Measurements from ENCODE around the gene PRKD3. TPM values are rescaled to one million over a fixed set of nuclear protein-coding genes. Genes with fewer than 3 reads are reported as not detected.

The PRKD3 gene
- total RNA-seq, 4 donors from 2014 or later, result 9.5 to 80.0 (median 20.3) TPM

DNA sequence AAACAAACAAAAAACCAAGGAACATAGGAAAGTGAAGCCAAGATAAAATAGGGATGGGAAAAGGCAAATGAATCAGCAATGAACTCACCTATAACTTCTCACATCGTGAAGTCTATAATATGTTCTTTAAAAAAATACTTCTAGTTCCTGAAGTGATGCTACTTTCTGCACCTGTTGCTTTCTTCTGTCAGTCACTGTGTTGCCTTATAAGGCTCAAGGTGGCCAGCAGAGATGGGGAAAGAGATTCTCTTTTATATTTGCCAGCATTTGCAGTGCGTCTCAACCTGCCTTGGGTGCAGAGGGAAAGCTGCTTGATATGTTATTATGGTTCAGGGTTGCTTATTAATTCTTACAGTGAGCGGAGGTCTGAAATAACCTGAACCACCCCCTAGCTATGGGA is 33.8 kb upstream of the PRKD3 start:
- no peaks in the 10 kb centered on the region for H3K4me1 ChIP-seq

GRCh38 chr2:37357530-37357929 is 32.9 kb upstream of the PRKD3 start:
- H3K9me3 ChIP-seq, result no peaks in the 10 kb centered on the region
- no peaks in the 10 kb centered on the region for H3K27me3 ChIP-seq
- no peak for DNase-seq
- H3K27ac ChIP-seq, result no peak overlapping the region
- H3K4me1 ChIP-seq, result no peaks in the 10 kb centered on the region
- H3K36me3 ChIP-seq, result no peaks in the 10 kb centered on the region
- TF ChIP-seq, protein P1, sequence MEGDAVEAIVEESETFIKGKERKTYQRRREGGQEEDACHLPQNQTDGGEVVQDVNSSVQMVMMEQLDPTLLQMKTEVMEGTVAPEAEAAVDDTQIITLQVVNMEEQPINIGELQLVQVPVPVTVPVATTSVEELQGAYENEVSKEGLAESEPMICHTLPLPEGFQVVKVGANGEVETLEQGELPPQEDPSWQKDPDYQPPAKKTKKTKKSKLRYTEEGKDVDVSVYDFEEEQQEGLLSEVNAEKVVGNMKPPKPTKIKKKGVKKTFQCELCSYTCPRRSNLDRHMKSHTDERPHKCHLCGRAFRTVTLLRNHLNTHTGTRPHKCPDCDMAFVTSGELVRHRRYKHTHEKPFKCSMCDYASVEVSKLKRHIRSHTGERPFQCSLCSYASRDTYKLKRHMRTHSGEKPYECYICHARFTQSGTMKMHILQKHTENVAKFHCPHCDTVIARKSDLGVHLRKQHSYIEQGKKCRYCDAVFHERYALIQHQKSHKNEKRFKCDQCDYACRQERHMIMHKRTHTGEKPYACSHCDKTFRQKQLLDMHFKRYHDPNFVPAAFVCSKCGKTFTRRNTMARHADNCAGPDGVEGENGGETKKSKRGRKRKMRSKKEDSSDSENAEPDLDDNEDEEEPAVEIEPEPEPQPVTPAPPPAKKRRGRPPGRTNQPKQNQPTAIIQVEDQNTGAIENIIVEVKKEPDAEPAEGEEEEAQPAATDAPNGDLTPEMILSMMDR (IDR thresholded peaks at IDR 0.05), result no peak
- no peak for TF ChIP-seq POLR2A (IDR thresholded peaks at IDR 0.05)
- H3K4me3 ChIP-seq, result no peak overlapping the region

More for the DNA sequence above, 33.8 kb upstream of the PRKD3 start:
- Histone ChIP-seq H3K4me3 (no peak overlapping the region), H3K27me3 (no peaks in the 10 kb centered on the region), H3K36me3 (no peaks in the 10 kb centered on the region), H3K9me3 (no peaks in the 10 kb centered on the region), H3K27ac (no peak overlapping the region)
- no peak for DNase-seq
- TF ChIP-seq, protein P1 (IDR thresholded peaks at IDR 0.05), result no peak
- no peak for TF ChIP-seq POLR2A (IDR thresholded peaks at IDR 0.05)

GRCh38 chr2:37357069-37357468 is 32.4 kb upstream of the PRKD3 start:
- no peaks in the 10 kb centered on the region for H3K9me3 ChIP-seq
- H3K4me1 ChIP-seq, result no peaks in the 10 kb centered on the region
- H3K4me3 ChIP-seq, result no peak overlapping the region
- H3K27ac ChIP-seq, result no peak overlapping the region
- no peaks in the 10 kb centered on the region for H3K27me3 ChIP-seq
- DNase-seq, result no peak
- H3K36me3 ChIP-seq, result no peaks in the 10 kb centered on the region
- TF ChIP-seq POLR2A (IDR thresholded peaks at IDR 0.05), result no peak
- TF ChIP-seq, protein P1 (IDR thresholded peaks at IDR 0.05), result no peak

DNA sequence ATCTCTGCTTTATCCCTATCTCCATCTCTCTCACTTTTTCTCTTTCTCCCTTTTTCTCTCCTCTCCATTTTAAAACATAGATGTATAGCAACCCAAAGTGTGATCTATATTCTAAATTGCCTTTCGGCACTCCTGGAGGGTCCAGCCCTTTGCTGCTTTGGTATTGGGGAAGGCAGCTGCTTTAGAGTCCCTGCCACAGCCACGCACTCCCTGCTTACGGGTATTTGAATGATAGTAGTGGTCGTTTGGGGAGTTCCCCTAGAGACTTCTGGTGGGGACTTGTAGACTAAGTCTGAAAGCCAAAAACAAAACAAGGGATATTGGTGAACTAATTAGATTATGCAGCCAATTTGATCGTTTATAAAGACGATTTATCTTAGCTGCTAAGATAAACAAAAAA is 31.7 kb upstream of the PRKD3 start:
- no peaks in the 10 kb centered on the region for H3K4me1 ChIP-seq
- no peaks in the 10 kb centered on the region for H3K36me3 ChIP-seq
- no peaks in the 10 kb centered on the region for H3K9me3 ChIP-seq
- no peak overlapping the region for H3K4me3 ChIP-seq
- TF ChIP-seq, protein P1 (IDR thresholded peaks at IDR 0.05), result no peak
- TF ChIP-seq POLR2A (IDR thresholded peaks at IDR 0.05), result no peak
- no peaks in the 10 kb centered on the region for H3K27me3 ChIP-seq
- H3K27ac ChIP-seq, result no peak overlapping the region
- no peak for DNase-seq

- Histone ChIP-seq H3K4me3 (no peak overlapping the region), H3K9me3 (no peaks in the 10 kb centered on the region), H3K27me3 (no peaks in the 10 kb centered on the region), H3K4me1 (no peaks in the 10 kb centered on the region), H3K27ac (no peak overlapping the region), H3K36me3 (no peaks in the 10 kb centered on the region)
- TF ChIP-seq, protein P1 (IDR thresholded peaks at IDR 0.05), result no peak
- TF ChIP-seq POLR2A (IDR thresholded peaks at IDR 0.05), result no peak
- no peak for DNase-seq
Measured at GRCh38 chr2:37355735-37356134, 31.1 kb upstream of the PRKD3 start.

GRCh38 chr2:37354531-37354930 is 29.9 kb upstream of the PRKD3 start:
- Histone ChIP-seq H3K9me3 (no peaks in the 10 kb centered on the region), H3K36me3 (no peaks in the 10 kb centered on the region), H3K27ac (no peak overlapping the region), H3K4me1 (peaks cover 0 to 4% (median 0%) of the 10 kb centered on the region in 4 donors), H3K4me3 (no peak overlapping the region), H3K27me3 (no peaks in the 10 kb centered on the region)
- no peak for DNase-seq
- TF ChIP-seq, protein P1 (IDR thresholded peaks at IDR 0.05), result no peak
- no peak for TF ChIP-seq POLR2A (IDR thresholded peaks at IDR 0.05)

Measured in Peyer's patch (tissue), 4 donors.